ENCODE data around the gene RUFY3. TPM values are rescaled to one million over a fixed set of nuclear protein-coding genes. Genes with fewer than 3 reads are reported as not detected.

RUFY3 gene
- total and polyA plus RNA-seq, 9 of the 15 experiments (the other 6 are each of a cell fraction or from before 2014, with no cell fraction given): 4.2 to 31.1 (median 21.5) TPM

GRCh38 chr4:70788733-70789132 lies 67.0 kb downstream of the RUFY3 start:
- no peak overlapping the region for H2AFZ ChIP-seq (ENCODE audit: low read depth, low read length)
- in situ Hi-C loops (cut with MboI) (no loop called here), intact Hi-C loops (cut with micrococcal nuclease) (no loop called here)
- H3K4me2 ChIP-seq (ENCODE audit: insufficient read depth, low read length): no peak overlapping the region
- POLR2A ChIA-PET: interaction anchor here (0.7 kb wide), 1 partner anchor 8 kb away, joined by 3 read pairs; no protein-coding TSS in a partner anchor
- peaks cover 9% of the 10 kb centered on the region; the same call in 2 of the 3 replicates for H3K36me3 ChIP-seq (ENCODE audit: control insufficient read depth, insufficient read depth, low read length)
- DNase-seq (ENCODE audit: extremely low read depth in 1 of 4, low spot score in 3 of 4) (no peak), ATAC-seq (no peak), FAIRE-seq (no peak)
- no peak overlapping the region for H3K4me3 ChIP-seq
- H3K27ac ChIP-seq (ENCODE audit: extremely low read depth, low read depth, low read length): no peak overlapping the region
- BruUV-seq (replicated peaks): no TSS peak
- no peaks in the 10 kb centered on the region for H3K9me1 ChIP-seq (ENCODE audit: control insufficient read depth, insufficient read depth, low read length)
- H3K9me3 ChIP-seq (replicated peaks; ENCODE audit: control insufficient read depth, insufficient read depth, low read depth, low read length): no peaks in the 10 kb centered on the region
- no peak overlapping the region for H3K9ac ChIP-seq (ENCODE audit: insufficient read depth in 1 of 2, low read depth in 2 of 2, low read length in 2 of 2)
- TF ChIP-seq MBD1 (CRISPR knock-in tag; IDR thresholded peaks at IDR 0.05) (no peak), ZNF609 (CRISPR knock-in tag; IDR thresholded peaks at IDR 0.05; ENCODE audit: borderline replicate concordance) (no peak)
- no peaks in the 10 kb centered on the region for H3K4me1 ChIP-seq (replicated peaks in 1 of 2; ENCODE audit: control insufficient read depth in 2 of 2, insufficient read depth in 2 of 2, low read length in 2 of 2)
- H3K79me2 ChIP-seq (ENCODE audit: control insufficient read depth, insufficient read depth, low read length): no peaks in the 10 kb centered on the region
- CTCF ChIA-PET (ENCODE audit: low intra/inter-chr PET ratio): no interaction called here
- no peaks in the 10 kb centered on the region for H4K20me1 ChIP-seq (replicated peaks; ENCODE audit: control insufficient read depth, insufficient read depth, low read length)
- no peaks in the 10 kb centered on the region for H3K27me3 ChIP-seq (ENCODE audit: control insufficient read depth in 2 of 2, insufficient read depth in 2 of 2, low read length in 2 of 2)
- 78% methylated on average over 1 of the region's 1 CpG for WGBS (ENCODE audit: insufficient coverage, low coverage, missing lambda C conversion rate)

Data from K562 (cell line).